Muscle of leg (tissue), 11 donors: Measurements from ENCODE around the gene COA7. TPM values are rescaled to one million over a fixed set of nuclear protein-coding genes. Genes with fewer than 3 reads are reported as not detected.

Experiments
- DNase-seq: peaks from one replicate; pipeline ENCODE4 v3.0.0; 2013
- H3K27ac ChIP-seq: one replicate; pipeline ENCODE4 v1.5.1; 2013; ENCODE audit warnings: mild to moderate bottlenecking, low read length, control low read depth
- H3K27me3 ChIP-seq: one replicate; pipeline ENCODE4 v1.6.1; 2013; ENCODE audit warnings: low read length; ENCODE audit not compliant: control insufficient read depth, insufficient read depth
- H3K36me3 ChIP-seq: one replicate; pipeline ENCODE4 v1.6.1; 2013; ENCODE audit warnings: low read length; ENCODE audit not compliant: control insufficient read depth, insufficient read depth
- H3K4me1 ChIP-seq: one replicate; pipeline ENCODE4 v1.6.1; 2013; ENCODE audit warnings: low read length; ENCODE audit not compliant: control insufficient read depth, insufficient read depth
- H3K4me3 ChIP-seq: one replicate; pipeline ENCODE4 v1.5.1; 2013; ENCODE audit warnings: low read length, control low read depth
- H3K9me3 ChIP-seq: replicated peaks from 2 replicates; pipeline ENCODE4 v1.6.1; 2013; ENCODE audit warnings: low read depth, low read length; ENCODE audit not compliant: control insufficient read depth
- WGBS: methylation state at CpG from one replicate; pipeline ENCODE4 v1.1.5; 2013; ENCODE audit warnings: missing lambda C conversion rate; ENCODE audit not compliant: insufficient coverage; 5-methylcytosine and 5-hydroxymethylcytosine counted together
- polyA plus RNA-seq, 8 donors: library from polyadenylated mRNA; unstranded; fragments of 120-200 nt; gene quantifications; one replicate each; pipeline versions ENCODE4 v1.2.1 to v1.2.3, GENCODE V29; 2013; ENCODE audit warnings: inconsistent platforms in 1 of 8, low replicate concordance in 1 of 8; ENCODE audit not compliant: insufficient read length in 8 of 8, insufficient read depth in 1 of 8
- total RNA-seq: library from RNA; stranded (reverse); fragments of 120-200 nt; gene quantifications from one replicate; pipeline ENCODE4 v1.2.4, GENCODE V29; 2013

The COA7 gene
- total and polyA plus RNA-seq, 9 donors, result 8.7 to 18.8 (median 14.9) TPM

GRCh38 chr1:52662645-52663313 lies 35.4 kb downstream of the COA7 start:
- WGBS, result 13% methylated on average over 8 of the region's 13 CpGs
- no peak for DNase-seq
- H3K36me3 ChIP-seq, result no peaks in the 10 kb centered on the region

GRCh38 chr1:52660807-52661206 lies 37.3 kb downstream of the COA7 start:
- 84% methylated on average over 2 of the region's 3 CpGs for WGBS
- H3K4me3 ChIP-seq, result no peak overlapping the region
- no peak overlapping the region for H3K27ac ChIP-seq
- H3K4me1 ChIP-seq, result peaks cover 11% of the 10 kb centered on the region
- no peaks in the 10 kb centered on the region for H3K9me3 ChIP-seq
- no peaks in the 10 kb centered on the region for H3K27me3 ChIP-seq
- DNase-seq, result no peak
- no peaks in the 10 kb centered on the region for H3K36me3 ChIP-seq

More at GRCh38 chr1:52662645-52663313, 35.4 kb downstream of the COA7 start:
- no peak overlapping the region for H3K4me3 ChIP-seq
- H3K27ac ChIP-seq, result no peak overlapping the region
- no peaks in the 10 kb centered on the region for H3K27me3 ChIP-seq
- H3K9me3 ChIP-seq, result no peaks in the 10 kb centered on the region
- peaks cover 19% of the 10 kb centered on the region for H3K4me1 ChIP-seq

GRCh38 chr1:52659851-52660596 lies 38.1 kb downstream of the COA7 start:
- WGBS, result 42% methylated on average over 11 of the region's 13 CpGs
- no peaks in the 10 kb centered on the region for H3K9me3 ChIP-seq
- H3K4me3 ChIP-seq, result no peak overlapping the region
- H3K36me3 ChIP-seq, result no peaks in the 10 kb centered on the region
- H3K27me3 ChIP-seq, result no peaks in the 10 kb centered on the region
- DNase-seq, result peak; percentile 35
- peaks cover 9% of the 10 kb centered on the region for H3K4me1 ChIP-seq
- H3K27ac ChIP-seq, result peak overlapping the region; percentile 29

- peaks cover 9% of the 10 kb centered on the region for H3K4me1 ChIP-seq
- H3K27ac ChIP-seq, result no peak overlapping the region
- H3K9me3 ChIP-seq, result no peaks in the 10 kb centered on the region
- no peak overlapping the region for H3K4me3 ChIP-seq
- WGBS, result 100% methylated on average over 1 of the region's 3 CpGs
- H3K36me3 ChIP-seq, result no peaks in the 10 kb centered on the region
- DNase-seq, result no peak
- H3K27me3 ChIP-seq, result no peaks in the 10 kb centered on the region
These were observed 38.8 kb downstream of the COA7 start for GRCh38 chr1:52659356-52659755.

- Histone ChIP-seq H3K4me3 (no peak overlapping the region), H3K4me1 (peaks cover 9% of the 10 kb centered on the region), H3K27ac (no peak overlapping the region), H3K36me3 (no peaks in the 10 kb centered on the region), H3K27me3 (no peaks in the 10 kb centered on the region), H3K9me3 (no peaks in the 10 kb centered on the region)
- no peak for DNase-seq
- 70% methylated on average over 1 of the region's 1 CpG for WGBS
These were observed 39.4 kb downstream of the COA7 start for GRCh38 chr1:52658795-52659194.

GRCh38 chr1:52657702-52658101 lies 40.4 kb downstream of the COA7 start:
- no peak for DNase-seq
- no peaks in the 10 kb centered on the region for H3K27me3 ChIP-seq
- H3K27ac ChIP-seq, result no peak overlapping the region
- no peaks in the 10 kb centered on the region for H3K9me3 ChIP-seq
- H3K4me1 ChIP-seq, result peaks cover 5% of the 10 kb centered on the region
- H3K4me3 ChIP-seq, result no peak overlapping the region
- WGBS, result 100% methylated on average over 2 of the region's 3 CpGs
- H3K36me3 ChIP-seq, result no peaks in the 10 kb centered on the region

- H3K27ac ChIP-seq, result no peak overlapping the region
- no peaks in the 10 kb centered on the region for H3K4me1 ChIP-seq
- no peak overlapping the region for H3K4me3 ChIP-seq
- no peaks in the 10 kb centered on the region for H3K9me3 ChIP-seq
- no peaks in the 10 kb centered on the region for H3K27me3 ChIP-seq
- no peak for DNase-seq
- H3K36me3 ChIP-seq, result no peaks in the 10 kb centered on the region
These were observed 44.1 kb downstream of the COA7 start for GRCh38 chr1:52654063-52654462.

- Histone ChIP-seq H3K4me3 (no peak overlapping the region), H3K9me3 (no peaks in the 10 kb centered on the region), H3K27ac (no peak overlapping the region), H3K4me1 (no peaks in the 10 kb centered on the region), H3K27me3 (no peaks in the 10 kb centered on the region), H3K36me3 (no peaks in the 10 kb centered on the region)
- no peak for DNase-seq
- no CpG with 5 or more reads among the region's 5 CpGs for WGBS
These were observed 44.8 kb downstream of the COA7 start for GRCh38 chr1:52653207-52653849.

- no peaks in the 10 kb centered on the region for H3K4me1 ChIP-seq
- H3K9me3 ChIP-seq, result no peaks in the 10 kb centered on the region
- H3K4me3 ChIP-seq, result no peak overlapping the region
- H3K36me3 ChIP-seq, result no peaks in the 10 kb centered on the region
- no peaks in the 10 kb centered on the region for H3K27me3 ChIP-seq
- no CpG with 5 or more reads among the region's 1 CpG for WGBS
- DNase-seq, result no peak
- no peak overlapping the region for H3K27ac ChIP-seq
These were observed 46.2 kb downstream of the COA7 start for GRCh38 chr1:52651904-52652303.

GRCh38 chr1:52645261-52645660 lies 52.9 kb downstream of the COA7 start:
- WGBS, result 30% methylated on average over 2 of the region's 6 CpGs
- Histone ChIP-seq H3K27me3 (no peaks in the 10 kb centered on the region), H3K4me1 (no peaks in the 10 kb centered on the region), H3K27ac (no peak overlapping the region), H3K9me3 (no peaks in the 10 kb centered on the region), H3K4me3 (no peak overlapping the region), H3K36me3 (no peaks in the 10 kb centered on the region)
- no peak for DNase-seq
